GM12878 (cell line): ENCODE data around the gene POLR1G.

ENCODE experiments used
- BACH1 ChIP-seq: fragments of 450-650 bp; IDR thresholded peaks from 2 replicates; pipeline ENCODE4 v1.6.1; 2017; ENCODE audit warnings: mild to moderate bottlenecking, borderline replicate concordance
- BRCA1 ChIP-seq: IDR thresholded peaks from 2 replicates; pipeline ENCODE4 v1.6.1; 2011; ENCODE audit warnings: low read depth, low read length, improper control_type of control experiment
- CEBPZ ChIP-seq: fragments of 150-350 bp; IDR thresholded peaks from 2 replicates; pipeline ENCODE4 v1.6.1; 2016; ENCODE audit warnings: low read depth, low read length
- CTCF ChIP-seq, 3 experiments: IDR thresholded peaks in 2 of 3; conservative IDR thresholded peaks in 1 of 3; 2 replicates each; pipeline ENCODE4 v1.5.1; 2011; ENCODE audit warnings: low read depth in 3 of 3, low read length in 3 of 3, mild to moderate bottlenecking in 3 of 3, control low read depth in 2 of 3, moderate library complexity in 2 of 3, inconsistent platforms in 1 of 3, mixed read lengths in 1 of 3; ENCODE audit not compliant: control insufficient read depth in 2 of 3, insufficient read depth in 1 of 3; ENCODE audit errors: extremely low read depth in 1 of 3
- EZH2 ChIP-seq: IDR thresholded peaks from 2 replicates; pipeline ENCODE4 v1.6.1; 2012; ENCODE audit warnings: low read depth, mild to moderate bottlenecking, control low read depth, inconsistent platforms, low read length, borderline replicate concordance; ENCODE audit not compliant: control insufficient read depth
- MTA2 ChIP-seq: fragments of 450-650 bp; IDR thresholded peaks from 2 replicates; pipeline ENCODE4 v1.6.1; 2016; ENCODE audit warnings: low read depth, mild to moderate bottlenecking, moderate library complexity
- NR2C2 ChIP-seq: IDR thresholded peaks from 2 replicates; pipeline ENCODE4 v1.6.1; 2011; ENCODE audit warnings: borderline replicate concordance, low read depth; ENCODE audit not compliant: control insufficient read depth, insufficient read length
- NR2F1 ChIP-seq: fragments of 450-650 bp; conservative IDR thresholded peaks from 2 replicates; pipeline ENCODE4 v1.6.1; 2017; ENCODE audit warnings: mild to moderate bottlenecking
- POLR2A ChIP-seq: IDR thresholded peaks from 2 replicates; pipeline ENCODE4 v1.6.1; 2011; ENCODE audit warnings: low read depth, mild to moderate bottlenecking, low read length
- SMC3 ChIP-seq: IDR thresholded peaks from 2 replicates; pipeline ENCODE4 v1.6.1; 2011; ENCODE audit warnings: low read length, improper control_type of control experiment, borderline replicate concordance
- SREBF2 ChIP-seq: IDR thresholded peaks from 2 replicates; pipeline ENCODE4 v1.6.1; 2012; ENCODE audit warnings: mild to moderate bottlenecking, low read length
- ZSCAN29 ChIP-seq: fragments of 450-650 bp; IDR thresholded peaks from 2 replicates; pipeline ENCODE4 v1.6.1; 2017; ENCODE audit warnings: mild to moderate bottlenecking, moderate library complexity
- TF ChIP-seq, protein P1 (sequence below): fragments of 450-650 bp; IDR thresholded peaks from 2 replicates; pipeline ENCODE4 v1.6.1; 2017; ENCODE audit warnings: mild to moderate bottlenecking, low read depth, inconsistent platforms; ENCODE audit not compliant: poor library complexity, severe bottlenecking
- TF ChIP-seq, protein P2 (sequence below): IDR thresholded peaks from 2 replicates; pipeline ENCODE4 v1.6.1; 2011; ENCODE audit warnings: borderline replicate concordance, low read depth, mild to moderate bottlenecking, moderate library complexity, low read length; ENCODE audit not compliant: insufficient read depth, poor library complexity, severe bottlenecking

- TF ChIP-seq, protein P1, sequence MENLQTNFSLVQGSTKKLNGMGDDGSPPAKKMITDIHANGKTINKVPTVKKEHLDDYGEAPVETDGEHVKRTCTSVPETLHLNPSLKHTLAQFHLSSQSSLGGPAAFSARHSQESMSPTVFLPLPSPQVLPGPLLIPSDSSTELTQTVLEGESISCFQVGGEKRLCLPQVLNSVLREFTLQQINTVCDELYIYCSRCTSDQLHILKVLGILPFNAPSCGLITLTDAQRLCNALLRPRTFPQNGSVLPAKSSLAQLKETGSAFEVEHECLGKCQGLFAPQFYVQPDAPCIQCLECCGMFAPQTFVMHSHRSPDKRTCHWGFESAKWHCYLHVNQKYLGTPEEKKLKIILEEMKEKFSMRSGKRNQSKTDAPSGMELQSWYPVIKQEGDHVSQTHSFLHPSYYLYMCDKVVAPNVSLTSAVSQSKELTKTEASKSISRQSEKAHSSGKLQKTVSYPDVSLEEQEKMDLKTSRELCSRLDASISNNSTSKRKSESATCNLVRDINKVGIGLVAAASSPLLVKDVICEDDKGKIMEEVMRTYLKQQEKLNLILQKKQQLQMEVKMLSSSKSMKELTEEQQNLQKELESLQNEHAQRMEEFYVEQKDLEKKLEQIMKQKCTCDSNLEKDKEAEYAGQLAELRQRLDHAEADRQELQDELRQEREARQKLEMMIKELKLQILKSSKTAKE = no peak
- TF ChIP-seq CEBPZ (no peak), CTCF (IDR thresholded peaks at IDR 0.05 in 2 of 3, conservative IDR thresholded peaks at IDR 0.05 in 1 of 3; ENCODE audit: control insufficient read depth in 2 of 3, extremely low read depth in 1 of 3, insufficient read depth in 1 of 3, low read depth in 3 of 3, low read length in 3 of 3) (no peak), BACH1 (no peak), NR2C2 (no peak), MTA2 (no peak), SMC3 (no peak), EZH2 (no peak), POLR2A (no peak), SREBF2 (no peak), NR2F1 (no peak), BRCA1 (no peak), ZSCAN29 (no peak)
- TF ChIP-seq, protein P2, sequence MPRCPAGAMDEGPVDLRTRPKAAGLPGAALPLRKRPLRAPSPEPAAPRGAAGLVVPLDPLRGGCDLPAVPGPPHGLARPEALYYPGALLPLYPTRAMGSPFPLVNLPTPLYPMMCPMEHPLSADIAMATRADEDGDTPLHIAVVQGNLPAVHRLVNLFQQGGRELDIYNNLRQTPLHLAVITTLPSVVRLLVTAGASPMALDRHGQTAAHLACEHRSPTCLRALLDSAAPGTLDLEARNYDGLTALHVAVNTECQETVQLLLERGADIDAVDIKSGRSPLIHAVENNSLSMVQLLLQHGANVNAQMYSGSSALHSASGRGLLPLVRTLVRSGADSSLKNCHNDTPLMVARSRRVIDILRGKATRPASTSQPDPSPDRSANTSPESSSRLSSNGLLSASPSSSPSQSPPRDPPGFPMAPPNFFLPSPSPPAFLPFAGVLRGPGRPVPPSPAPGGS = no peak
Measured at GRCh38 chr19:45357445-45357783, 49.0 kb upstream of the POLR1G start.
